ENCODE data around the gene SYNJ2BP.
"Not testable (repeated sequence)": the region's sequence is repeated elsewhere in the genome, so short reads cannot be mapped to it uniquely, and the experiment has no call there.

The SYNJ2BP gene, protein sequence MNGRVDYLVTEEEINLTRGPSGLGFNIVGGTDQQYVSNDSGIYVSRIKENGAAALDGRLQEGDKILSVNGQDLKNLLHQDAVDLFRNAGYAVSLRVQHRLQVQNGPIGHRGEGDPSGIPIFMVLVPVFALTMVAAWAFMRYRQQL

GRCh38 chr14:70416725-70417349 lies at the start of gene SYNJ2BP:
Gene SYNJ2BP (minus strand): TSS chr14:70417090. CDS start chr14:70416963, 127 bp downstream.
- DNase-seq (ENCODE audit: low spot score) = no peak

GRCh38 chr14:70454731-70455130 lies 37.8 kb upstream of the SYNJ2BP start:
- DNase-seq (ENCODE audit: low spot score) = no peak

DNA sequence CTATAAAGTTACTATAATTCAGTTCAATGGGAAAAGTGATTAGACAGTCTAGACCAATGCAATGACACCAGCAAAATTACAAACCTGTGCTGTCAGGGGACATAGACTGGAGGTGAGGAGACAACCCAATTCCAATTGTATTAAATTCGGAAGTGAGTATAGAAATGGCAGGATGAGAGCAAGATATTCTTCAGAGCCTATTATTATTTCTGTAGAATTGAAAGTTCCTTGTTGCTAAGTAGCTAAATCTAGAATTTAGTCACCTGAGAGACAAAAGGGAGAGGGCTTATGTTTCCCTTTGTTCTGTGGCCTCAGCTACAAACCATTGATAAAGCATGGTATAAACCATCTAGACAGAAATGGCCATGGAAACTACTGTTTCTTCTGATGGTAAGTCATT lies 35.0 kb upstream of the SYNJ2BP start, which contains the start of gene ADAM21:
Gene ADAM21 (plus strand): TSS at position 301 of the 400 bp plus-strand sequence. CDS start 5,326 bp downstream, outside the sequence.
- DNase-seq (ENCODE audit: low spot score) = no peak

- DNase-seq (ENCODE audit: low spot score) = no peak
Measured at GRCh38 chr14:70448633-70449340, 31.9 kb upstream of the SYNJ2BP start.

- DNase-seq (ENCODE audit: low spot score) = no peak
Measured at GRCh38 chr14:70442750-70443149, 25.9 kb upstream of the SYNJ2BP start.

DNA sequence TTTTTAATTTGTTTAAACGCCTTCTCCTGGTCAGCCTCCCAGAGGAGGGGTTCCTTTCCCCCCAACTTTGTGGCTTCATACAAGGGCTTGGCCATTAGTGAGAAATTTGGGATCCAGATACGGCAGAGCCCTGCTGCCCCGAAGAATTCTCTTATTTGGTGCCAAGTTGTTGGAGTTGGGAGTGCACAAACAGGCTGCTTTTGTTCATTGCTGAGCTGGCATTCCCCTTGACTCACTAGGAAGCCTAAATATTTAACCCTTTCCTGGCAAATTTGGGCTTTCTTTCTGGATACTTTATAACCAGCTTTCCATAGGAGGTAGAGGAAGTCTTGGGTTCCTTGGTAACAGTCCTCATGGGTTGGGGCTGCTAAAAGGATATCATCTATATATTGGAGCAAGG lies 24.8 kb upstream of the SYNJ2BP start:
- no peak for DNase-seq (ENCODE audit: low spot score)

GRCh38 chr14:70436867-70437266 lies 20.0 kb upstream of the SYNJ2BP start:
- no peak for DNase-seq (ENCODE audit: low spot score)

DNA sequence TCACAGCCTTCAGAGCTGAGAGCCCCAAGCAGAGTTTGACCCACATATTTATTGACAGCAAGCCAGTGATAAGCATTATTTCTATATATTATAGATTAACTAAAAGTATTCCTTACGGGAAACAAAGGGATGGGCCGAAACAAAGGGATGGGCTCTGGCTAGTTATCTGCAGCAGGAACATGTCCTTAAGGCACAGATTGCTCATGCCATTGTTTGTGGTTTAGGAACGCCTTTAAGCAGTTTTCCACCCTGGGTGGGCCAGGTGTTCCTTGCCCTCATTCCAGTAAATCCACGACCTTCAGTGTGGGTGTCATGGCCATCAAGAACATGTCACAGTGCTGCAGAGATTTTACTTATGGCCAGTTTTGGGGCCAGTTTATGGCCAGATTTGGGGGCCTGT lies 9.7 kb upstream of the SYNJ2BP start:
- not testable (repeated sequence) for DNase-seq (ENCODE audit: low spot score)

- DNase-seq (ENCODE audit: low spot score) = peak; percentile 68
Measured at GRCh38 chr14:70425354-70425753, 8.5 kb upstream of the SYNJ2BP start.

- DNase-seq (ENCODE audit: low spot score) = no peak
Measured at GRCh38 chr14:70422538-70422937, 5.6 kb upstream of the SYNJ2BP start.

DNA sequence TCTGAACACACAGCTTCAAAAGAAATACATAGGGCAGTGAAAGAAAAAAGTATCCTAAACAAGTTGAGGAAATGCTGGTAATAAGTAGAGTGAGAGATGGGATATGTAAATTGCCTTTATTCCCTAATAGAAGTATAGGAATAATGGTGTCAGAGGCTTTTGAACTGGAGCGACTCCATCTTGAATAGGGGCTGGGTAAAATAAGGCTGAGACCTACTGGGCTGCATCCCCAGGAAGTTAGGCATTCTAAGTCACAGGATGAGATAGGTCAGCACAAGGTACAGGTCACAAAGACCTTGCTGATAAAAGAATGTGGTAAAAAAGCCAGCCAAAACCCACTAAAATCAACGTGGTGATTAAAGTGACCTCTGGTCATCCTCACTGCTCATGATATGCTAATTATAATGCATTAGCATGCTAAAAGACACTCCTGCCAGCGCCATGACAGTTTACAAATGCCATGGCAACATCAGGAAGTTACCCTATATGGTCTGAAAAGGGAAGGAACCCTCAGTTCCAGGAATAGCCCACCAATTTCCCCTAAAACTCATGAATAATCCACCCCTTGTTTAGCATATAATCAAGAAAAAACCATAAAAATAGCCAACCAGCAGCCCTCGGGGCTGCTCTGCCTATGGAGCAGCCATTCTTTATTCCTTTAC lies 2.5 kb upstream of the SYNJ2BP start:
- DNase-seq (ENCODE audit: low spot score) = not testable (repeated sequence)

- no peak for DNase-seq (ENCODE audit: low spot score)
Measured at GRCh38 chr14:70416338-70416724, 559 bp downstream of the SYNJ2BP start.

- DNase-seq (ENCODE audit: low spot score) = no peak
Measured at GRCh38 chr14:70415788-70416187, 1.1 kb downstream of the SYNJ2BP start.

DNA sequence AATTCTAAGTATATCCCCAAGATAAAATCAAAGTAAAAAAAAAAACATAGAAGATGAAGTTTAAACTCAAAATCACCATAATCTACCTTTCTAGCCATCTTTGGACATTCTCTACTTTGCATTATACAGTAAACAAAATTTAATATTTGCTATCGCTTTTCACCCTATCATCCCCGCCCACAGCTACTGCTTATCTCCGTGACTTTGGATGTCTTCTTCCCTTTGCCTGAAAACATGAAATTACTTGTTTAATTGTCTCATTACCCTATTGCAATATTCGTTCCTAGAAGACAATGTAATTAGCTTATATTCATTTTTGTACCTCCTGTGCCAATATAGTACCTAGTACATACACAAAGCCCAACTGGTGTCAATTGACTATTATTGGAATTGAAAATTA lies 9.3 kb downstream of the SYNJ2BP start:
- DNase-seq (ENCODE audit: low spot score) = no peak

- peak; percentile 26 for DNase-seq (ENCODE audit: low spot score)
Measured at GRCh38 chr14:70406216-70406615, 10.7 kb downstream of the SYNJ2BP start.

DNA sequence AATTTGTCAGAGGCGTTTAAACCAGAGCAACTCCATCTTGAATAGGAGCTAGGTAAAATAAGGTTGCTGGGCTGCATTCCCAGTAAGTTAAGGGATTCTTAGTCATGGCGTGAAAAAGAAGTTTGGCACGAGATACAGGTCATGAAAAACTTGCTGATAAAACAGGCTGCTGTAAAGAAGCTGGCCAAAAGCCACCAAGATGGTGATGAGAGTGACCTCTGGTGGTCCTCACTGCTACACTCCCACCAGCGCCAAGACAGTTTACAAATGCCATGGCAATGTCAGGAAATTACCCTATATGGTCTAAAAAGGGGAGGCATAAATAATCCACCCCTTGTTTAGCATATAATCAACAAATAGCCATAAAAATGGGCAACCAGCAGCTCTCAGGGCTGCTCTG lies 13.6 kb downstream of the SYNJ2BP start:
- DNase-seq (ENCODE audit: low spot score) = peak; percentile 71

DNA sequence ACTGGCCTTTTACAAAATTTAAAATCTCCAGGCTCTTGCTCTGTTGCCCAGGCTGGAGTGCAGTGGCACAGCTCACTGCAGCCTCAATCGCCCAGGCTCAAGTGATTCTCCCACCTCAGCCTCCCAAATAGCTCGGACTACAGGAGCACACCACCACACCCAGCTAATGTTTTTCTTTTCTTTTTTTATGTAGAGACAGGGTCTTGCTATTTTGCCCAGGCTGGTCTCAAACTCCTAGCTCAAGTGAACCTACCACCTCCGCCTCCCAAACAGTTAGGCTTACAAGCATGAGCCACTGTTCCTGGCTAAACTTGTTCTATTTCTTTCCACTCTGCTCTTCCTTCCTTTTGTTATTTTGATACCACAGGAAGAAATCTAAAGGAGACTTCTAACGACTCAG lies 15.2 kb downstream of the SYNJ2BP start:
- no peak for DNase-seq (ENCODE audit: low spot score)

DNA sequence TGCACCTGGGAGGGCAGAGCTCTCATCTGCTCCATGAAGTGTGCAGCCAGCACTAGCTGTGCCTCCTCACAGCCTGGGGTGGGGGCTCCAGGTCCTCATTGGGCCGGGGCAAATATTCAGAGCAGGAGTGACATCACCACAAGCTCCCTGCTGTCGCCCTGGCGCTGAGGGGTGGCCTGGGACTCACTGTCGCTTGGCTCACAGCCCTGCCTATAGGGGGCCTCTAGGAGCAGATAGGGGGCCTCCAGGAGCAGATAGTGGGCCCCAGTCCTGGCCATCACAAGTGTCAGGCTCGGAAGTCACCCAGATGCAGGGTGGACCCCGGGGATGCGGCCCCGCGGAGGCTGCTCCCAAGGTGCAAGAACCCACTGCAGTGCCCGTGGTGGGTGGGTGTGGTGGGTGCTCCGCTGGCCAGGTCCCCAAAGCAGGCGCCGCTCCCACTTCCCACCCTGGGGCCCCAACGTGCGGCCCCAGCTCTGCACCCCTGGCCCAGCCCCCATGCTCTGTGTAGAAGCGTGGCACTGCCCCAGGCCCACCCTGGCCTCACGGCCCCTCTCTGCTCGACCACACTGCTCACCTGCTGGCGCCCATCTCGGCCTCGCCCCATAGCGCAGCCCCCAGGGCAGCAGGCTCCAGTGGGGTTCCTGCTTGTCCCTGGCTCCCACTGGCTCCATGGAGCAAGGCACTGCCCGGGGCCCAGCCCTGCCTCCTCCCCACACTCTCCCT lies 18.0 kb downstream of the SYNJ2BP start:
- no peak for DNase-seq (ENCODE audit: low spot score)

GRCh38 chr14:70398280-70398679 lies 18.6 kb downstream of the SYNJ2BP start:
- no peak for DNase-seq (ENCODE audit: low spot score)

DNA sequence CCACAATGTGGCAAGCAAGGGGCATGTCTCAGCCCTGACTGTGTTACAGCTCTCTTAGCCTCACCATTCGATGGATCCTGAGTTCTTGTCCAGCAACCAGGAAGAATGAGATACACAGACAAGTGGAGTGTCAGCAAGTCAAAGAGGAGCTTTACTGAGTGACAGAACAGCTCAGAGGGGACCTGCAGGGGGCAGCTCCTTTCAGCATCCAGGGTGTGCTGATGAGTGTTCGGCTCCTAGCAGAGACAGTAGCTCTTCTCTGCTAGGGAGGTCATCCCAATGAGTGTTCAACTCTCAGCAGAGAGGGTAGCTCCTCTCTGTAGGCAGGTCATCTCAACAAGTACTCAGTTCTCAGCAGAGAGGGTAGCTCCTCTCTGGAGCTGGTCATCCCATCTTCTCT lies 19.1 kb downstream of the SYNJ2BP start:
- DNase-seq (ENCODE audit: low spot score) = no peak

DNA sequence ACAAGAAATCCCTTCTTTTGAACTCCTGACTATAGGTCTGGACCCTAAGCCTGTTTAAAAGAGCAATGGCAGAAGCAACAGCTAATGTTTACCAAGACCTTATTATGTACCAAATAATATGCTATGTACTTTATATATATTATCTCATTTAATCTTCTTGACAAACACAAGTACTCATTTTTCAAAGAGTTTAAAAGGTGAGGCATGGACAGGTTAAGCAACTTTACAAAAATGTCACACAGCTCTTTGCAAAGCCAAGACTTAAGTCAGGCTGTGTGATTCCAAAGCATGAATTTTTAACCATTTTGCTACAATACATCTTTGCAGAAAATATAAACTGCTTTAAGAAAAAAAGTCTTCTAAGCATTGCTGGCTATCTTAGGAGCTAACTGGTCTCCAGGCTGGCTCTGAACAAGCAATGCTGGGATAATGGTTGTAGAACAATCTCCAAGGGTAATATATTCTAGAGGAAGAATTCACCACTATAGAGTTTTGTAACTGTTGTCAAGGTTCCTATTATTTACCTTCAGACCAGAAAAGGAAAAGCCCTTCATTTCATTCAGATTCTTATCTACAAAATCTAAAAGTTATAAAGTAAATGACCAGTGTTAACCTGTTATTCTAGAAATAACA lies 22.1 kb downstream of the SYNJ2BP start:
- no peak for DNase-seq (ENCODE audit: low spot score)

GRCh38 chr14:70392676-70393075 lies 24.2 kb downstream of the SYNJ2BP start:
- no peak for DNase-seq (ENCODE audit: low spot score)

All from hematopoietic multipotent progenitor cell treated with erythropoietin and hydrocortisone succinate and interleukin-3 and kit ligand, for 15 days (in vitro differentiated cells).